CD14-positive monocyte (primary cell): ENCODE measurements around the gene INPP5A. TPM values are rescaled to one million over a fixed set of nuclear protein-coding genes. Genes with fewer than 3 reads are reported as not detected.

Experiments
- DNase-seq, 3 donors: peaks; one replicate each; pipeline ENCODE4 v3.0.0-alpha.2; 2011 to 2022
- H2AFZ ChIP-seq: 2 replicates; pipeline ENCODE4 v1.6.0; 2012; ENCODE audit warnings: mild to moderate bottlenecking, low read depth, low read length, inconsistent platforms; ENCODE audit not compliant: insufficient read depth, poor library complexity, severe bottlenecking
- H3K27ac ChIP-seq, 2 donors: 1 replicate in 1 of 2; 2 replicates in 1 of 2; pipeline ENCODE4 v1.5.1; 2012 to 2013; ENCODE audit warnings: low read length in 2 of 2, control low read depth in 1 of 2, inconsistent platforms in 1 of 2, low read depth in 1 of 2, mild to moderate bottlenecking in 1 of 2
- H3K27me3 ChIP-seq, 2 donors: one replicate each; pipeline versions ENCODE4 v1.6.0 to v1.6.1; 2011 to 2013; ENCODE audit warnings: low read length in 2 of 2; ENCODE audit not compliant: control insufficient read depth in 2 of 2, insufficient read depth in 2 of 2
- H3K36me3 ChIP-seq, 2 donors: replicated peaks in 1 of 2; 1 replicate in 1 of 2; 2 replicates in 1 of 2; pipeline versions ENCODE4 v1.5.1 to v1.6.1; 2012 to 2013; ENCODE audit warnings: low read length in 2 of 2, control low read depth in 1 of 2, inconsistent platforms in 1 of 2, mild to moderate bottlenecking in 1 of 2; ENCODE audit not compliant: insufficient read depth in 2 of 2, control insufficient read depth in 1 of 2
- H3K4me1 ChIP-seq, 2 donors: 1 replicate in 1 of 2; 2 replicates in 1 of 2; pipeline versions ENCODE4 v1.5.1 to v1.6.1; 2012 to 2013; ENCODE audit warnings: low read length in 2 of 2, control low read depth in 1 of 2, inconsistent platforms in 1 of 2, mild to moderate bottlenecking in 1 of 2, moderate library complexity in 1 of 2; ENCODE audit not compliant: insufficient read depth in 2 of 2, control insufficient read depth in 1 of 2
- H3K4me2 ChIP-seq: replicated peaks from 2 replicates; pipeline ENCODE3; 2012; ENCODE audit warnings: low read length, moderate library complexity, mild to moderate bottlenecking; ENCODE audit not compliant: poor library complexity, severe bottlenecking; ENCODE audit errors: extremely low read depth
- H3K4me3 ChIP-seq, 3 experiments: fragments of 200-600 bp in 1 of 3; sonication (generic) in 1 of 3; replicated peaks in 1 of 3; 1 replicate in 2 of 3; 2 replicates in 1 of 3; pipeline ENCODE4 v1.5.1; 2011 to 2013; ENCODE audit warnings: low read length in 3 of 3, mild to moderate bottlenecking in 3 of 3, control low read depth in 2 of 3, low read depth in 2 of 3, inconsistent platforms in 1 of 3, moderate library complexity in 1 of 3
- H3K79me2 ChIP-seq: 2 replicates; pipeline ENCODE4 v1.6.0; 2012; ENCODE audit warnings: mild to moderate bottlenecking, control low read depth, inconsistent platforms, low read length, moderate library complexity; ENCODE audit not compliant: insufficient read depth
- H3K9ac ChIP-seq: 2 replicates; pipeline ENCODE4 v1.6.0; 2017; ENCODE audit warnings: low read length, mild to moderate bottlenecking; ENCODE audit not compliant: insufficient read depth, poor library complexity, severe bottlenecking
- H3K9me3 ChIP-seq, 2 donors: replicated peaks in 1 of 2; 1 replicate in 1 of 2; 2 replicates in 1 of 2; pipeline versions ENCODE4 v1.5.1 to v1.6.1; 2012 to 2013; ENCODE audit warnings: low read length in 2 of 2, control low read depth in 1 of 2; ENCODE audit not compliant: control insufficient read depth in 1 of 2, insufficient read depth in 1 of 2
- H4K20me1 ChIP-seq: 2 replicates; pipeline ENCODE4 v1.6.0; 2012; ENCODE audit warnings: mild to moderate bottlenecking, low read length, control low read depth, moderate library complexity; ENCODE audit not compliant: insufficient read depth
- H3K27ac Mint-ChIP-seq, 7 donors: one replicate each; pipeline ENCODE4 v1.8.0; 2020; ENCODE audit warnings: mild to moderate bottlenecking in 7 of 7, mixed read lengths in 7 of 7, moderate library complexity in 6 of 7, inconsistent platforms in 2 of 7
- H3K27me3 Mint-ChIP-seq, 3 donors: one replicate each; pipeline ENCODE4 v1.8.0; 2021 to 2022; ENCODE audit warnings: low read depth in 3 of 3, mild to moderate bottlenecking in 3 of 3, mixed read lengths in 3 of 3, moderate library complexity in 3 of 3, inconsistent platforms in 1 of 3
- H3K36me3 Mint-ChIP-seq, 2 donors: one replicate each; pipeline ENCODE4 v1.8.0; 2020; ENCODE audit warnings: mixed read lengths in 2 of 2, inconsistent platforms in 1 of 2, mild to moderate bottlenecking in 1 of 2
- H3K4me1 Mint-ChIP-seq: one replicate; pipeline ENCODE4 v1.8.0; 2020; ENCODE audit warnings: mild to moderate bottlenecking, mixed read lengths
- H3K4me3 Mint-ChIP-seq, 2 donors: one replicate each; pipeline ENCODE4 v1.8.0; 2020; ENCODE audit warnings: mild to moderate bottlenecking in 2 of 2, mixed read lengths in 2 of 2, moderate library complexity in 1 of 2
- H3K9me3 Mint-ChIP-seq, 7 donors: one replicate each; pipeline ENCODE4 v1.8.0; 2020 to 2022; ENCODE audit warnings: mixed read lengths in 7 of 7, mild to moderate bottlenecking in 6 of 7, moderate library complexity in 6 of 7, inconsistent platforms in 2 of 7
- WGBS: methylation state at CpG from one replicate; pipeline ENCODE4 v1.1.5; 2013; ENCODE audit warnings: missing lambda C conversion rate; ENCODE audit not compliant: insufficient coverage; 5-methylcytosine and 5-hydroxymethylcytosine counted together
- intact Hi-C, 2 donors: fragments of 100-400 bp; cut with micrococcal nuclease; formaldehyde crosslinking; loops; one replicate each; pipeline versions ENCODE4 v1.15.0 to v1.15.1; 2023
- polyA plus RNA-seq, 3 donors: library from polyadenylated mRNA; depleted of rRNA in 1 of 3; unstranded in 2 of 3; stranded (reverse) in 1 of 3; fragments of 300-500 nt in 2 of 3; fragments of >200 nt in 1 of 3; fragmentation: Illumina TruSeq in 2 of 3; gene quantifications; 1 replicate in 2 of 3; 2 replicates in 1 of 3; pipeline ENCODE4 v1.2.3, GENCODE V29; 2012 to 2021
- TF ChIP-seq, protein P1 (sequence below): fragments of 200-600 bp; IDR thresholded peaks from one replicate; pipeline ENCODE4 v1.8.0; 2022; ENCODE audit warnings: antibody characterized with exemption, mild to moderate bottlenecking

INPP5A gene
- polyA plus RNA-seq, 3 donors: 0.87 to 17.2 (median 2.9) TPM

DNA sequence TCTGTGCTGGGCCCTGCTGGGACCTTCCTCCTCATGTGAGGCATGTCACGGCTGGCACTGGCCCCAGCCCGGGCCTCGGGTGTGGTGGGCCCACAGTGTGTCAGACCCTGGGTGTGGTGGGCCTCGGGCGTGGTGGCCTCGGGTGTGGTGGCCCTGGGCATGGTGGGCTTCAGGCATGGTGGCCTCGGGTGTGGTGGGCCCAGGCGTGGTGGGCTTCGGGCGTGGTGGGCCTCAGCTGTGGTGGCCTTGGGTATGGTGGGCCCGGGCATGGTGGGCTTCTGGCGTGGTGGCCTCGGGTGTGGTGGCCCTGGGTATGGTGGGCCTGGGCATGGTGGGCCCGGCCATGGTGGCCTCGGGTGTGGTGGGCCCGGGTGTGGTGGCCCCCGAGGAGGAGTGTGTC lies 207.9 kb downstream of the INPP5A start:
- Histone ChIP-seq H4K20me1 (peaks cover 7% of the 10 kb centered on the region), H3K79me2 (no peaks in the 10 kb centered on the region), H3K27ac (no peak overlapping the region), H3K9ac (no peak overlapping the region), H3K4me1 (no peaks in the 10 kb centered on the region), H2AFZ (no peak overlapping the region), H3K4me2 (no peak overlapping the region), H3K9me3 (no peaks in the 10 kb centered on the region), H3K4me3 (no peak overlapping the region), H3K36me3 (peaks cover 21 to 34% of the 10 kb centered on the region in 2 donors), H3K27me3 (no peaks in the 10 kb centered on the region)
- DNase-seq: no peak
- Mint-ChIP-seq H3K9me3 (peaks cover 0 to 5% (median 0%) of the 10 kb centered on the region in 7 donors), H3K4me1 (no peaks in the 10 kb centered on the region), H3K36me3 (peaks cover 37 to 64% of the 10 kb centered on the region in 2 donors), H3K4me3 (no peak overlapping the region), H3K27me3 (peaks cover 0 to 2% (median 0%) of the 10 kb centered on the region in 3 donors), H3K27ac (no peak overlapping the region)
- WGBS: 98% methylated on average over 15 of the region's 17 CpGs
- TF ChIP-seq, protein P1, sequence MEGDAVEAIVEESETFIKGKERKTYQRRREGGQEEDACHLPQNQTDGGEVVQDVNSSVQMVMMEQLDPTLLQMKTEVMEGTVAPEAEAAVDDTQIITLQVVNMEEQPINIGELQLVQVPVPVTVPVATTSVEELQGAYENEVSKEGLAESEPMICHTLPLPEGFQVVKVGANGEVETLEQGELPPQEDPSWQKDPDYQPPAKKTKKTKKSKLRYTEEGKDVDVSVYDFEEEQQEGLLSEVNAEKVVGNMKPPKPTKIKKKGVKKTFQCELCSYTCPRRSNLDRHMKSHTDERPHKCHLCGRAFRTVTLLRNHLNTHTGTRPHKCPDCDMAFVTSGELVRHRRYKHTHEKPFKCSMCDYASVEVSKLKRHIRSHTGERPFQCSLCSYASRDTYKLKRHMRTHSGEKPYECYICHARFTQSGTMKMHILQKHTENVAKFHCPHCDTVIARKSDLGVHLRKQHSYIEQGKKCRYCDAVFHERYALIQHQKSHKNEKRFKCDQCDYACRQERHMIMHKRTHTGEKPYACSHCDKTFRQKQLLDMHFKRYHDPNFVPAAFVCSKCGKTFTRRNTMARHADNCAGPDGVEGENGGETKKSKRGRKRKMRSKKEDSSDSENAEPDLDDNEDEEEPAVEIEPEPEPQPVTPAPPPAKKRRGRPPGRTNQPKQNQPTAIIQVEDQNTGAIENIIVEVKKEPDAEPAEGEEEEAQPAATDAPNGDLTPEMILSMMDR: no peak
- intact Hi-C loops: no loop called here

DNA sequence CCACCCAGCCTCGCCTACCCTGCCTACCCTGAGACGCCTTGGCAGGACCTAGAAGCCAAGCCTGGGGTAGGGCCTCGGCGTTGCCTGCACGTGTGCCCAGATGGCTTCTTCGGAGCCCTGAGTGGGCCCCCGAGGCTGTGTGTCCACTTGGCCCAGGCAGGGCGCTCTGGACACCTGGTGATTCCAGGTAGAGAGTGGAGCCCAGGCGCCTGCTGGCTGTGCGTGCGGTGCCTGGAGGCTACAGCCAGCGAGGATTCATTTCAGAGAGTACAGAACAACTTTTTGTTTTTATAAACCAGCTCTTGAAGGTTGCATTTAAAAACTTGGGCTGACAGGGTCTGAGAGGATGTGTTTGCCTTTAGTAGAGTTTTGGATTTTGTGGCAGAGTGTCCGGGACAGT lies 208.4 kb downstream of the INPP5A start:
- Mint-ChIP-seq H3K4me1 (no peaks in the 10 kb centered on the region), H3K9me3 (peaks cover 0 to 5% (median 0%) of the 10 kb centered on the region in 7 donors), H3K4me3 (no peak overlapping the region), H3K36me3 (peaks cover 40 to 66% of the 10 kb centered on the region in 2 donors), H3K27me3 (peaks cover 0 to 2% (median 0%) of the 10 kb centered on the region in 3 donors), H3K27ac (no peak overlapping the region)
- H3K79me2 ChIP-seq: no peaks in the 10 kb centered on the region
- TF ChIP-seq, protein P1: no peak
- H3K4me3 ChIP-seq: no peak overlapping the region
- H3K4me2 ChIP-seq: no peak overlapping the region
- no peak overlapping the region for H2AFZ ChIP-seq
- H3K4me1 ChIP-seq: no peaks in the 10 kb centered on the region
- no peak overlapping the region for H3K27ac ChIP-seq
- intact Hi-C loops: no loop called here
- no peak for DNase-seq
- peaks cover 26 to 34% of the 10 kb centered on the region in 2 donors for H3K36me3 ChIP-seq
- H4K20me1 ChIP-seq: peaks cover 7% of the 10 kb centered on the region
- 99% methylated on average over 13 of the region's 13 CpGs for WGBS
- no peak overlapping the region for H3K9ac ChIP-seq
- H3K9me3 ChIP-seq: no peaks in the 10 kb centered on the region
- H3K27me3 ChIP-seq: no peaks in the 10 kb centered on the region
